Left colon (tissue), 2 donors: ENCODE data around the gene NT5C1A. TPM values are rescaled to one million over a fixed set of nuclear protein-coding genes. Genes with fewer than 3 reads are reported as not detected.

ENCODE experiments used
- ATAC-seq: fragments of 200-7000 bp; cut with Tn5 transposase; one replicate; pipeline ENCODE4 v1.9.1; 2020; ENCODE audit warnings: mild to moderate bottlenecking, moderate library complexity
- DNase-seq, 2 donors: peaks; one replicate each; pipeline ENCODE4 v3.0.0-alpha.2; 2020
- intact Hi-C, 2 donors: fragments of 100-400 bp; cut with DNase I in 1 of 2; cut with micrococcal nuclease in 1 of 2; formaldehyde crosslinking; loops; one replicate each; pipeline versions ENCODE4 v1.11.2 to v1.14.0; 2022; cut with DNase I, micrococcal nuclease
- total RNA-seq, 2 donors: library from RNA; stranded (reverse); fragmentation: NEBNext Ultra II Directional; extraction: Animal tissue kit (Norgen Biotek cat#: 25700); gene quantifications; one replicate each; pipeline ENCODE4 v1.2.1, GENCODE V29; 2021
- donor health status: DM: no; HTN: no; CAD: no.
- donor health status: DM: yes; HTN: yes; CAD: no.

The NT5C1A gene
- total RNA-seq, 2 donors from 2014 or later: not detected

- intact Hi-C loops: no loop called here
- DNase-seq (no peak), ATAC-seq (no peak)
Measured at GRCh38 chr1:39647247-39647646, 24.7 kb downstream of the NT5C1A start.

- ATAC-seq: no peak
- intact Hi-C loops: no loop called here
- peak; percentile 36 to 47 for DNase-seq
Measured at GRCh38 chr1:39646232-39647081, 25.4 kb downstream of the NT5C1A start.

GRCh38 chr1:39645411-39646043 lies 26.4 kb downstream of the NT5C1A start:
- intact Hi-C loops: no loop called here
- DNase-seq: no peak
- ATAC-seq: no peak

- intact Hi-C loops: no loop called here
- ATAC-seq: no peak
- DNase-seq: no peak
Measured at GRCh38 chr1:39643705-39644104, 28.2 kb downstream of the NT5C1A start.

- DNase-seq: no peak
- intact Hi-C loops: no loop called here
- no peak for ATAC-seq
Measured at GRCh38 chr1:39642796-39643195, 29.1 kb downstream of the NT5C1A start.

- intact Hi-C loops: no loop called here
- DNase-seq (no peak), ATAC-seq (no peak)
Measured at GRCh38 chr1:39640861-39641260, 31.0 kb downstream of the NT5C1A start.

GRCh38 chr1:39639305-39640130 lies 32.4 kb downstream of the NT5C1A start, which contains the start of gene HEYL:
Gene HEYL, minus strand, starts transcription at chr1:39639643. Its CDS starts 18 bp downstream, at chr1:39639625.
- intact Hi-C loops: no loop called here
- ATAC-seq: peak; percentile 97

GRCh38 chr1:39638965-39639304 lies 33.0 kb downstream of the NT5C1A start:
- DNase-seq (no peak), ATAC-seq (no peak)
- intact Hi-C loops: no loop called here

More at GRCh38 chr1:39639305-39640130, 32.4 kb downstream of the NT5C1A start, which contains the start of gene HEYL:
- DNase-seq: peak; percentile 63 to 79

GRCh38 chr1:39637361-39637760 lies 34.5 kb downstream of the NT5C1A start:
- intact Hi-C loops: no loop called here
- no peak for ATAC-seq
- no peak for DNase-seq

GRCh38 chr1:39635871-39636210 lies 36.1 kb downstream of the NT5C1A start:
- ATAC-seq: no peak
- no peak for DNase-seq
- intact Hi-C loops: no loop called here

GRCh38 chr1:39635205-39635870 lies 36.6 kb downstream of the NT5C1A start:
- intact Hi-C loops: no loop called here
- DNase-seq (no peak), ATAC-seq (no peak)

GRCh38 chr1:39633422-39633821 lies 38.5 kb downstream of the NT5C1A start:
- intact Hi-C loops: no loop called here
- no peak for ATAC-seq
- DNase-seq: no peak

- ATAC-seq (peak; percentile 52), DNase-seq (peak in 1 of 2 donors; percentile 30)
- intact Hi-C loops: no loop called here
Measured at GRCh38 chr1:39632682-39633417, 39.1 kb downstream of the NT5C1A start.

- no peak for ATAC-seq
- no peak for DNase-seq
- intact Hi-C loops: no loop called here
Measured at GRCh38 chr1:39632323-39632681, 39.6 kb downstream of the NT5C1A start.

GRCh38 chr1:39631361-39632322 lies 40.3 kb downstream of the NT5C1A start:
- ATAC-seq (no peak), DNase-seq (no peak)
- intact Hi-C loops: no loop called here

GRCh38 chr1:39628807-39629350 lies 43.0 kb downstream of the NT5C1A start:
- no peak for ATAC-seq
- intact Hi-C loops: no loop called here
- DNase-seq: no peak

- no peak for ATAC-seq
- intact Hi-C loops: no loop called here
- DNase-seq: no peak
Measured at GRCh38 chr1:39626646-39627045, 45.3 kb downstream of the NT5C1A start.
